GM23338 (cell line): Measurements from ENCODE around the gene MMP17. TPM values are rescaled to one million over a fixed set of nuclear protein-coding genes. Genes with fewer than 3 reads are reported as not detected.

Experiments used
- ATAC-seq: fragments of 200-7000 bp; cut with Tn5 transposase; 3 replicates; pipeline ENCODE4 v1.9.1; 2020
- DNase-seq: peaks from one replicate; pipeline ENCODE4 v3.0.0-alpha.2; 2015; ENCODE audit warnings: low spot score
- H2AFZ ChIP-seq: fragments of 200-600 bp; sonication (generic); 2 replicates; pipeline ENCODE4 v1.8.0; 2016; ENCODE audit warnings: antibody characterized with exemption, mild to moderate bottlenecking, moderate library complexity
- H3F3A ChIP-seq: fragments of 200-600 bp; sonication (generic); replicated peaks from 2 replicates; pipeline ENCODE4 v1.8.0; 2017; ENCODE audit warnings: antibody characterized with exemption, mixed run types, low read depth
- H3K27ac ChIP-seq: fragments of 200-600 bp; sonication (generic); 2 replicates; pipeline ENCODE4 v1.6.1; 2016; ENCODE audit warnings: low read depth
- H3K27me3 ChIP-seq: fragments of 200-600 bp; sonication (generic); 2 replicates; pipeline ENCODE4 v1.8.0; 2016; ENCODE audit warnings: mild to moderate bottlenecking, mixed run types, moderate library complexity; ENCODE audit not compliant: insufficient read depth
- H3K36me3 ChIP-seq: fragments of 200-600 bp; sonication (generic); 2 replicates; pipeline ENCODE4 v1.8.0; 2016; ENCODE audit warnings: mild to moderate bottlenecking; ENCODE audit not compliant: insufficient read depth
- H3K4me1 ChIP-seq: fragments of 200-600 bp; sonication (generic); 2 replicates; pipeline ENCODE4 v1.8.0; 2016; ENCODE audit warnings: mild to moderate bottlenecking, moderate library complexity; ENCODE audit not compliant: insufficient read depth
- H3K4me2 ChIP-seq: fragments of 200-600 bp; sonication (generic); 2 replicates; pipeline ENCODE4 v1.7.1; 2017; ENCODE audit warnings: mixed run types
- H3K4me3 ChIP-seq: fragments of 200-600 bp; sonication (generic); 2 replicates; pipeline ENCODE4 v1.6.1; 2016; ENCODE audit warnings: mixed run types
- H3K79me2 ChIP-seq: fragments of 200-600 bp; sonication (generic); replicated peaks from 2 replicates; pipeline ENCODE4 v1.8.0; 2017; ENCODE audit warnings: mild to moderate bottlenecking; ENCODE audit not compliant: insufficient read depth
- H3K9me2 ChIP-seq: fragments of 200-600 bp; sonication (generic); 2 replicates; pipeline ENCODE4 v1.8.0; 2017; ENCODE audit not compliant: insufficient read depth
- H4K20me1 ChIP-seq: fragments of 200-600 bp; sonication (generic); replicated peaks from 2 replicates; pipeline ENCODE4 v1.8.0; 2017; ENCODE audit warnings: mild to moderate bottlenecking; ENCODE audit not compliant: insufficient read depth
- H3K27ac Mint-ChIP-seq: 2 replicates; pipeline ENCODE4 v1.8.0; 2020; ENCODE audit warnings: inconsistent platforms, mild to moderate bottlenecking, moderate library complexity, mixed read lengths
- H3K27me3 Mint-ChIP-seq: 3 replicates; pipeline ENCODE4 v1.8.0; 2022; ENCODE audit warnings: low read depth, mild to moderate bottlenecking, moderate library complexity, mixed read lengths, inconsistent platforms; ENCODE audit not compliant: insufficient read depth, poor library complexity
- H3K36me3 Mint-ChIP-seq: 3 replicates; pipeline ENCODE4 v1.8.0; 2021; ENCODE audit warnings: low read depth, mild to moderate bottlenecking, inconsistent platforms, moderate library complexity, mixed read lengths
- H3K4me1 Mint-ChIP-seq: 3 replicates; pipeline ENCODE4 v1.8.0; 2020; ENCODE audit warnings: mild to moderate bottlenecking, inconsistent platforms, mixed read lengths
- H3K4me3 Mint-ChIP-seq: 3 replicates; pipeline ENCODE4 v1.8.0; 2021; ENCODE audit warnings: moderate library complexity, mild to moderate bottlenecking, inconsistent platforms, mixed read lengths
- H3K9me3 Mint-ChIP-seq: 3 replicates; pipeline ENCODE4 v1.8.0; 2020; ENCODE audit warnings: moderate library complexity, mild to moderate bottlenecking, inconsistent platforms, mixed read lengths
- ETS1 ChIP-seq: IDR thresholded peaks from 2 replicates; pipeline ENCODE4 v1.6.1; 2016; ENCODE audit warnings: antibody characterized with exemption
- REST ChIP-seq: IDR thresholded peaks from one replicate; pipeline ENCODE4 v1.6.1; 2018; ENCODE audit warnings: antibody characterized with exemption; ENCODE audit not compliant: unreplicated experiment
- ZNF331 ChIP-seq: fragments of 250-450 bp; sonication (Bioruptor Pico); IDR thresholded peaks from 2 replicates; pipeline ENCODE4 v1.5.0; 2020; ENCODE audit warnings: low read depth, mild to moderate bottlenecking, moderate library complexity
- ZNF462 ChIP-seq: fragments of 250-450 bp; sonication (Bioruptor Pico); IDR thresholded peaks from 2 replicates; pipeline ENCODE4 v1.5.0; 2020; ENCODE audit warnings: mild to moderate bottlenecking, moderate library complexity
- polyA plus RNA-seq: library from polyadenylated mRNA; unstranded; fragments of >200 nt; fragmentation: Nextera tagmentation; extraction: Ambion mirVana; gene quantifications from 2 replicates; pipeline ENCODE4 v1.2.1, GENCODE V29; 2016
- total RNA-seq: library from RNA; depleted of rRNA; stranded (reverse); fragments of >200 nt; shearing (Covaris generic); gene quantifications from 2 replicates; pipeline ENCODE4 v1.2.3, GENCODE V29; 2014

The MMP17 gene
- total and polyA plus RNA-seq, 2 experiments from 2014 or later, result 10.4 to 48.5 TPM

- TF ChIP-seq REST, result no peak
- no peak for TF ChIP-seq ETS1
These were observed 15.9 kb downstream of the MMP17 start (continued) for GRCh38 chr12:131844140-131844539.

- no peaks in the 10 kb centered on the region; the same call in 2 of the 3 replicates for H3K4me1 Mint-ChIP-seq
These were observed 16.5 kb downstream of the MMP17 start for GRCh38 chr12:131844656-131845055.

More at GRCh38 chr12:131844656-131845055, 16.5 kb downstream of the MMP17 start:
- Histone ChIP-seq H3K36me3 (no peaks in the 10 kb centered on the region), H3K4me3 (no peak overlapping the region), H2AFZ (no peak overlapping the region), H3K9me2 (no peaks in the 10 kb centered on the region), H3K79me2 (no peaks in the 10 kb centered on the region), H3K27ac (no peak overlapping the region), H3F3A (no peaks in the 10 kb centered on the region), H4K20me1 (no peaks in the 10 kb centered on the region), H3K27me3 (no peaks in the 10 kb centered on the region), H3K4me1 (no peaks in the 10 kb centered on the region), H3K4me2 (no peak overlapping the region)
- Mint-ChIP-seq H3K27me3 (peaks cover 7% of the 10 kb centered on the region), H3K4me3 (no peak overlapping the region), H3K27ac (no peak overlapping the region), H3K9me3 (no peaks in the 10 kb centered on the region), H3K36me3 (peaks cover 86% of the 10 kb centered on the region)
- no peak for DNase-seq
- TF ChIP-seq ZNF331 (CRISPR knock-in tag), result no peak
- TF ChIP-seq ZNF462 (CRISPR knock-in tag), result no peak
- TF ChIP-seq ETS1, result no peak
- no peak for ATAC-seq
